Breast epithelium (tissue), 3 donors: ENCODE results near the gene SPACDR.

ENCODE experiments used
- POLR2A ChIP-seq: fragments of 450-650 bp; IDR thresholded peaks from one replicate; pipeline ENCODE4 v1.6.1; 2016; ENCODE audit warnings: antibody characterized with exemption, mild to moderate bottlenecking, moderate library complexity
- POLR2AphosphoS5 ChIP-seq, 3 donors: sonication (generic); formaldehyde crosslinking; IDR thresholded peaks; one replicate each; pipeline ENCODE4 v1.6.1; 2017; ENCODE audit warnings: antibody characterized with exemption in 3 of 3
- TF ChIP-seq, protein P1 (sequence below), 3 donors: fragments of 450-650 bp; IDR thresholded peaks; one replicate each; pipeline ENCODE4 v1.5.1; 2016 to 2017; ENCODE audit warnings: antibody characterized with exemption in 3 of 3, mild to moderate bottlenecking in 3 of 3, moderate library complexity in 3 of 3

DNA sequence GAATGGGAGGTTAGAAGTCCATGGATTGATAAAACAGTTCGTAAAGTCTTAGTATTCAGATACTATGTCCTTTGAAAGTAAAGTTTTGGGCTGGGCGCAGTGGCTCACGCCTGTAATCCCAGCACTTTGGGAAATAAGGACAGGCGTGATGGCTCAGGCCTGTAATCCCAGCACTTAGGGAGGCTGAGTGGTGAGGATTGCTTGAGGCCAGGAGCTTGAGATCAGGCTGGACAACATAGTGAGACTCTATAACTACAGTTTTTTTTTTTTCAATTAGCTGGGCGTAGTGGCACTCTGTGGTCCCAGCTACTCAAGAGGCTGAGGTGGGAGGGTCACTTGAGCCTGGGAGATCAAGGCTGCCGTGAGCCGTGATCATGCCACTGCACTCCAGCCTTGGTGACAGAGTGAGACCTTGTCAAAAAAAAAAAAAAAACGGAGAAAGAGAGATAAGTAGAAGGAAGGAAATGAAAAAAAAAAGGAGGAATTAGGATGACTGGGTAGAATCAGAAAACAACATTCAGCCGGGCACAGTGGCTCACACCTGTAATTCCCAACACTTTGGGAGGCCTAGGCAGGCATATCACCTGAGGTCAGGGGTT is 49.3 kb upstream of the SPACDR start:
- TF ChIP-seq, protein P1, sequence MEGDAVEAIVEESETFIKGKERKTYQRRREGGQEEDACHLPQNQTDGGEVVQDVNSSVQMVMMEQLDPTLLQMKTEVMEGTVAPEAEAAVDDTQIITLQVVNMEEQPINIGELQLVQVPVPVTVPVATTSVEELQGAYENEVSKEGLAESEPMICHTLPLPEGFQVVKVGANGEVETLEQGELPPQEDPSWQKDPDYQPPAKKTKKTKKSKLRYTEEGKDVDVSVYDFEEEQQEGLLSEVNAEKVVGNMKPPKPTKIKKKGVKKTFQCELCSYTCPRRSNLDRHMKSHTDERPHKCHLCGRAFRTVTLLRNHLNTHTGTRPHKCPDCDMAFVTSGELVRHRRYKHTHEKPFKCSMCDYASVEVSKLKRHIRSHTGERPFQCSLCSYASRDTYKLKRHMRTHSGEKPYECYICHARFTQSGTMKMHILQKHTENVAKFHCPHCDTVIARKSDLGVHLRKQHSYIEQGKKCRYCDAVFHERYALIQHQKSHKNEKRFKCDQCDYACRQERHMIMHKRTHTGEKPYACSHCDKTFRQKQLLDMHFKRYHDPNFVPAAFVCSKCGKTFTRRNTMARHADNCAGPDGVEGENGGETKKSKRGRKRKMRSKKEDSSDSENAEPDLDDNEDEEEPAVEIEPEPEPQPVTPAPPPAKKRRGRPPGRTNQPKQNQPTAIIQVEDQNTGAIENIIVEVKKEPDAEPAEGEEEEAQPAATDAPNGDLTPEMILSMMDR (IDR thresholded peaks at IDR 0.05), result no peak
- TF ChIP-seq POLR2AphosphoS5 (IDR thresholded peaks at IDR 0.05) (no peak), POLR2A (no peak)
